ENCODE data around the gene UBA3. TPM values are rescaled to one million over a fixed set of nuclear protein-coding genes. Genes with fewer than 3 reads are reported as not detected.

UBA3 gene
- total and polyA plus RNA-seq, 2 of the 13 experiments (the other 11 are each of a cell fraction or from before 2014, with no cell fraction given): 40.7 to 49.0 TPM

- TF ChIP-seq DMTF1 (CRISPR knock-in tag; IDR thresholded peaks at IDR 0.05): no peak
- no peak for TF ChIP-seq ZNF770 (CRISPR knock-in tag; IDR thresholded peaks at IDR 0.05)
- no peak for TF ChIP-seq ZXDC (CRISPR knock-in tag; IDR thresholded peaks at IDR 0.05)
- no peak for TF ChIP-seq ZNF569 (CRISPR knock-in tag; IDR thresholded peaks at IDR 0.05; ENCODE audit: borderline replicate concordance)
- TF ChIP-seq, protein P1, sequence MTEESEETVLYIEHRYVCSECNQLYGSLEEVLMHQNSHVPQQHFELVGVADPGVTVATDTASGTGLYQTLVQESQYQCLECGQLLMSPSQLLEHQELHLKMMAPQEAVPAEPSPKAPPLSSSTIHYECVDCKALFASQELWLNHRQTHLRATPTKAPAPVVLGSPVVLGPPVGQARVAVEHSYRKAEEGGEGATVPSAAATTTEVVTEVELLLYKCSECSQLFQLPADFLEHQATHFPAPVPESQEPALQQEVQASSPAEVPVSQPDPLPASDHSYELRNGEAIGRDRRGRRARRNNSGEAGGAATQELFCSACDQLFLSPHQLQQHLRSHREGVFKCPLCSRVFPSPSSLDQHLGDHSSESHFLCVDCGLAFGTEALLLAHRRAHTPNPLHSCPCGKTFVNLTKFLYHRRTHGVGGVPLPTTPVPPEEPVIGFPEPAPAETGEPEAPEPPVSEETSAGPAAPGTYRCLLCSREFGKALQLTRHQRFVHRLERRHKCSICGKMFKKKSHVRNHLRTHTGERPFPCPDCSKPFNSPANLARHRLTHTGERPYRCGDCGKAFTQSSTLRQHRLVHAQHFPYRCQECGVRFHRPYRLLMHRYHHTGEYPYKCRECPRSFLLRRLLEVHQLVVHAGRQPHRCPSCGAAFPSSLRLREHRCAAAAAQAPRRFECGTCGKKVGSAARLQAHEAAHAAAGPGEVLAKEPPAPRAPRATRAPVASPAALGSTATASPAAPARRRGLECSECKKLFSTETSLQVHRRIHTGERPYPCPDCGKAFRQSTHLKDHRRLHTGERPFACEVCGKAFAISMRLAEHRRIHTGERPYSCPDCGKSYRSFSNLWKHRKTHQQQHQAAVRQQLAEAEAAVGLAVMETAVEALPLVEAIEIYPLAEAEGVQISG (CRISPR knock-in tag; IDR thresholded peaks at IDR 0.05): peak; percentile 66
- no peak for TF ChIP-seq ZNF460 (CRISPR knock-in tag; IDR thresholded peaks at IDR 0.05; ENCODE audit: borderline replicate concordance)
- TF ChIP-seq EP300 (IDR thresholded peaks at IDR 0.05; ENCODE audit: low read depth in 2 of 2, low read length in 2 of 2): no peak
- TF ChIP-seq EP300 (CRISPR knock-in tag; IDR thresholded peaks at IDR 0.05; ENCODE audit: borderline replicate concordance): no peak
- TF ChIP-seq ZNF354B (CRISPR knock-in tag; IDR thresholded peaks at IDR 0.05): no peak
- no peak for TF ChIP-seq ZNF343 (CRISPR knock-in tag; IDR thresholded peaks at IDR 0.05)
- no peak for TF ChIP-seq PCBP2 (optimal IDR thresholded peaks at IDR 0.05; ENCODE audit: low read depth, low read length, poor library complexity, severe bottlenecking)
- no peak for TF ChIP-seq SOX5 (CRISPR knock-in tag; IDR thresholded peaks at IDR 0.05; ENCODE audit: borderline replicate concordance)
- no peak for TF ChIP-seq HMG20B (CRISPR knock-in tag; conservative IDR thresholded peaks at IDR 0.05)
- no peak for TF ChIP-seq MTA3 (CRISPR knock-in tag; IDR thresholded peaks at IDR 0.05)
Observed at GRCh38 chr3:69084326-69085167, 4.4 kb upstream of the UBA3 start, which contains the start of gene ARL6IP5 (continued).
